Measurements from ENCODE around the gene CNKSR3.

The CNKSR3 gene

GRCh38 chr6:154537511-154538325 lies 27.2 kb upstream of the CNKSR3 start:
- no peak for TF ChIP-seq CTCF (IDR thresholded peaks at IDR 0.05; ENCODE audit: low read depth, low read length)
- DNase-seq (ENCODE audit: low read depth in 2 of 2) = no peak
- no peak overlapping the region for H3K4me3 ChIP-seq (replicated peaks in 1 of 2; ENCODE audit: low read depth in 2 of 2, low read length in 2 of 2)

- TF ChIP-seq CTCF (IDR thresholded peaks at IDR 0.05; ENCODE audit: low read depth, low read length) = no peak
- no peak for DNase-seq (ENCODE audit: low read depth in 2 of 2)
- H3K4me3 ChIP-seq (replicated peaks in 1 of 2; ENCODE audit: low read depth in 2 of 2, low read length in 2 of 2) = no peak overlapping the region
Measured at GRCh38 chr6:154536999-154537398, 26.5 kb upstream of the CNKSR3 start.

GRCh38 chr6:154536255-154536654 lies 25.8 kb upstream of the CNKSR3 start:
- TF ChIP-seq CTCF (IDR thresholded peaks at IDR 0.05; ENCODE audit: low read depth, low read length) = no peak
- DNase-seq (ENCODE audit: low read depth in 2 of 2) = no peak
- H3K4me3 ChIP-seq (replicated peaks in 1 of 2; ENCODE audit: low read depth in 2 of 2, low read length in 2 of 2) = no peak overlapping the region

- DNase-seq (ENCODE audit: low read depth in 2 of 2) = no peak
- no peak for TF ChIP-seq CTCF (IDR thresholded peaks at IDR 0.05; ENCODE audit: low read depth, low read length)
- H3K4me3 ChIP-seq (replicated peaks in 1 of 2; ENCODE audit: low read depth in 2 of 2, low read length in 2 of 2) = no peak overlapping the region
Measured at GRCh38 chr6:154535851-154536250, 25.4 kb upstream of the CNKSR3 start.

- DNase-seq (ENCODE audit: low read depth in 2 of 2) = peak in 1 of 2 donors; percentile 36
- no peak overlapping the region for H3K4me3 ChIP-seq (replicated peaks in 1 of 2; ENCODE audit: low read depth in 2 of 2, low read length in 2 of 2)
- no peak for TF ChIP-seq CTCF (IDR thresholded peaks at IDR 0.05; ENCODE audit: low read depth, low read length)
Measured at GRCh38 chr6:154535147-154535546, 24.7 kb upstream of the CNKSR3 start.

GRCh38 chr6:154534531-154534930 lies 24.0 kb upstream of the CNKSR3 start:
- DNase-seq (ENCODE audit: low read depth in 2 of 2) = no peak
- TF ChIP-seq CTCF (IDR thresholded peaks at IDR 0.05; ENCODE audit: low read depth, low read length) = no peak
- H3K4me3 ChIP-seq (replicated peaks in 1 of 2; ENCODE audit: low read depth in 2 of 2, low read length in 2 of 2) = no peak overlapping the region

- no peak for DNase-seq (ENCODE audit: low read depth in 2 of 2)
- no peak for TF ChIP-seq CTCF (IDR thresholded peaks at IDR 0.05; ENCODE audit: low read depth, low read length)
Measured at GRCh38 chr6:154532426-154532825, 21.9 kb upstream of the CNKSR3 start.

More at GRCh38 chr6:154532426-154532825, 21.9 kb upstream of the CNKSR3 start:
- no peak overlapping the region for H3K4me3 ChIP-seq (replicated peaks in 1 of 2; ENCODE audit: low read depth in 2 of 2, low read length in 2 of 2)
